Tibial artery (tissue), 4 donors: ENCODE results near the gene FAM13A.
"Not testable (repeated sequence)": the region's sequence is repeated elsewhere in the genome, so short reads cannot be mapped to it uniquely, and the experiment has no call there.

Experiments used
- DNase-seq, 2 donors: peaks; one replicate each; pipeline ENCODE4 v3.0.0-alpha.2; 2019
- H3K27ac ChIP-seq, 2 donors: fragments of 200-600 bp; sonication (generic) in 1 of 2; 1 replicate in 1 of 2; 2 replicates in 1 of 2; pipeline ENCODE4 v1.5.1; 2018 to 2019; ENCODE audit warnings: mild to moderate bottlenecking in 1 of 2
- H3K27me3 ChIP-seq, 2 donors: fragments of 200-600 bp; sonication (generic) in 1 of 2; one replicate each; pipeline versions ENCODE4 v1.5.1 to v1.6.0; 2016 to 2019
- H3K36me3 ChIP-seq, 3 donors: fragments of 200-600 bp; sonication (generic) in 2 of 3; one replicate each; pipeline ENCODE4 v1.5.1; 2016 to 2019; ENCODE audit warnings: mild to moderate bottlenecking in 2 of 3
- H3K4me1 ChIP-seq, 4 donors: fragments of 200-600 bp; sonication (generic) in 2 of 4; 1 replicate in 3 of 4; 2 replicates in 1 of 4; pipeline ENCODE4 v1.5.1; 2016 to 2019
- H3K4me3 ChIP-seq, 2 donors: fragments of 200-600 bp; sonication (generic) in 1 of 2; 1 replicate in 1 of 2; 2 replicates in 1 of 2; pipeline ENCODE4 v1.5.1; 2018 to 2019; ENCODE audit warnings: mild to moderate bottlenecking in 2 of 2
- H3K9me3 ChIP-seq, 3 donors: fragments of 200-600 bp; sonication (generic) in 1 of 3; one replicate each; pipeline ENCODE4 v1.5.1; 2016 to 2019
- CTCF ChIP-seq, 2 experiments: fragments of 200-600 bp in 1 of 2; fragments of 450-650 bp in 1 of 2; IDR thresholded peaks; one replicate each; pipeline ENCODE4 v1.5.1; 2017 to 2019; ENCODE audit warnings: antibody characterized with exemption in 2 of 2, mild to moderate bottlenecking in 1 of 2, moderate library complexity in 1 of 2
- intact Hi-C: fragments of 100-400 bp; cut with DNase I; formaldehyde crosslinking; loops from one replicate; pipeline ENCODE4 v1.15.0; 2023; ENCODE audit warnings: low total_unique reads

FAM13A gene

DNA sequence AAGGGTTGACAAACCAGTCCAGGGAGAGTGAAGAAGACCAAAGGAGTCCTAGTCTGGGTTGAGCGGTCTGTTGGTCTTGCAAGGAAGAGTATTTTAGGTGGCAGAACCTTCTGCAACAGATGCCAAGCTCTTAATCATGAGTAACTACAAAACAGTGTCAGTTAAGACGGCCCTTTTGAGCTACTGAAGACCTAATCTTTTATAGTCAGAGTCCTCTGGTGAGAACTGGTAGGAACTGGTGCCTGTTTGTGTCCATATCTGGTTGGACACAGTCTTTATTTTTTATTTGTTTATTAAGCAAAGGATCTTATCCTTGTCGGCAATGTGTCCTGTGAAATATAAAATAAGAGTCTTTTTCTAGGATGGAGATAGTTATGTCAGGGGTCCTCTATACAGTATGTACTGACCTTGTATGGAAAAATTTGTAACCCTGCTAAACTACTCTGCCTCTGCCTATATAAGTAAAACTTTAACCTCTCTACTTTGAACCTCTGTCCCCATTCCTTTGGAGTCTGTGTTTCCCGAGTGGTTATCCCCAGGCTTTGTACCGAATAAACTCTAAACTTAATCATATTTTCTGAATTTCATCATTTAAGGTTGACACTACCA, 47.1 kb downstream of the FAM13A start:
- Histone ChIP-seq H3K4me3 (no peak overlapping the region), H3K9me3 (peaks cover 0 to 3% (median 0%) of the 10 kb centered on the region in 3 donors), H3K27me3 (no peaks in the 10 kb centered on the region), H3K36me3 (peaks cover 6 to 19% (median 17%) of the 10 kb centered on the region in 3 donors), H3K27ac (no peak overlapping the region), H3K4me1 (no peaks in the 10 kb centered on the region)
- intact Hi-C loops = no loop called here
- no peak for TF ChIP-seq CTCF (IDR thresholded peaks at IDR 0.05)
- DNase-seq = no peak

DNA sequence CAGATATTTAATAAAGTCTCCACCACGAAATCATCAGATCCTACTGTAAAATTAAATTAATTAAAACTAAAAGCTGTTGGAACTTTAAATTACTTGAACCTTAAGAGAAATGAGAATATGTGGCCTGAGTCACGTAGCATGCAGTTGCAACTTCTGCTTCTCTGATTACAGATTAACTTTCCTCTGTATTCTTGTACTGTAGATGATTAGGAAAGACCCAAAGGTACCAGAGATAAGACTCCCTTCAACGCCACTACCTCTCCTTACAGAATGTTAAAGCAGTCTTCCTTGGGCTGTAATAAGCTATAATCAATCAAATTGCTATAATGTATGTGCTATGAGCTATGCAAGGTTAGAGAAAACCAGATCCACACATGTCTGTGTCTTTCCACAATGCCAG, 47.9 kb downstream of the FAM13A start:
- Histone ChIP-seq H3K27me3 (no peaks in the 10 kb centered on the region), H3K4me1 (no peaks in the 10 kb centered on the region), H3K4me3 (no peak overlapping the region), H3K27ac (no peak overlapping the region), H3K9me3 (no peaks in the 10 kb centered on the region), H3K36me3 (peaks cover 6 to 15% (median 13%) of the 10 kb centered on the region in 3 donors)
- intact Hi-C loops = no loop called here
- DNase-seq = no peak
- no peak for TF ChIP-seq CTCF (IDR thresholded peaks at IDR 0.05)

DNA sequence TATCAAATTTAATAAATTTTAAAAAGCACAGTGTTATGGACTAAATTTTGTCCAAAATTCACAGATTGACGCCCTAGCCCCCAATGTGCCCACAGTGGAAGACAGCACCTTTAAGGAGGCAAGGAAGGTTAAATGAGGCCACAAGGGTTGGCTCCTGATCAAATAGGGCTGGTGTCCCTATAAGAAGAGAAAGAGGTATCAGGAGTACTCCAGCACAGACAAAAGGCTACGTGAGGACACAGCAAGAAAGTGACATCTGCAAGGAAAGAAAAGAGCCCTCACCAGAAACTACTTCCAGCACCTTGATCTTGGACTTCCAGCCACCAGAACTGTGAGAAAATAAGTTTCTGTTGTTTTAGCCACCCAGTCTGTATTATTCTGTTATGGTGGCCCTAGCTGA, 48.8 kb downstream of the FAM13A start:
- H3K27me3 ChIP-seq = no peaks in the 10 kb centered on the region
- peaks cover 6 to 15% (median 13%) of the 10 kb centered on the region in 3 donors for H3K36me3 ChIP-seq
- no peak for DNase-seq
- intact Hi-C loops = no loop called here
- H3K4me3 ChIP-seq = no peak overlapping the region
- no peaks in the 10 kb centered on the region for H3K9me3 ChIP-seq
- no peak overlapping the region for H3K27ac ChIP-seq
- H3K4me1 ChIP-seq = no peaks in the 10 kb centered on the region
- TF ChIP-seq CTCF (IDR thresholded peaks at IDR 0.05) = no peak

DNA sequence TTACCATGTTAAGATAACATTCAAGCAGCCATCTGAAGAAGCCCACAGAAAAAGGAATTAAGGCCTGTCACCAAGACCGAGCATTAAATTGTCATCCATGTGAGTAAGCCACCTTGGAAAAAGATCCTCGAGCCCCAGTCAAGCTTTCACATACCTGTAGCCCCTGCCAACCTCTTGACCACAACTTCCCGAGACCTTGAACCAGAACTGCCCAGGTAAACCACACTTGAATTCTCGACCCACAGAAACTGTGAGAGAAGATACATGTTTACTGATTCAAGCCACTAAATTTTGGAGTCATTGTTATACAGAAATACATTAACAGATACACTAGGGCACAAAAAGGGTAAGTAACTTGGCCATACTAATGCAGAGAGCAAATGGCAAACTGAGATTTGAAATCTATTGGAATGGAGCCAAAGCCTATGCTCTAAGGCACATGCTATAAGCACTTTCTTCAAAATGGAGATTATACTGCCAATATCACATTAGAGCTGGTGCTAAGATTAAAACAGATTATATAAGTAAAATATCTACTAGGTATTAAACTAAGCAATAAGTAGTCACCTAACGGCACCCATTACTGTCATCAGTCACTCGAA, 49.5 kb downstream of the FAM13A start:
- H3K4me3 ChIP-seq = no peak overlapping the region
- no peaks in the 10 kb centered on the region for H3K9me3 ChIP-seq
- intact Hi-C loops = no loop called here
- no peak for DNase-seq
- no peaks in the 10 kb centered on the region for H3K27me3 ChIP-seq
- TF ChIP-seq CTCF (IDR thresholded peaks at IDR 0.05) = no peak
- no peaks in the 10 kb centered on the region for H3K4me1 ChIP-seq
- peaks cover 6 to 15% (median 13%) of the 10 kb centered on the region in 3 donors for H3K36me3 ChIP-seq
- H3K27ac ChIP-seq = no peak overlapping the region

- Histone ChIP-seq H3K27ac (no peak overlapping the region), H3K4me3 (no peak overlapping the region), H3K4me1 (no peaks in the 10 kb centered on the region), H3K27me3 (no peaks in the 10 kb centered on the region), H3K36me3 (peaks cover 6 to 15% (median 13%) of the 10 kb centered on the region in 3 donors), H3K9me3 (no peaks in the 10 kb centered on the region)
- no peak for DNase-seq
- no peak for TF ChIP-seq CTCF (IDR thresholded peaks at IDR 0.05)
- intact Hi-C loops = no loop called here
Observed at GRCh38 chr4:89006307-89006706, 50.7 kb downstream of the FAM13A start.

GRCh38 chr4:89005066-89005465, 51.9 kb downstream of the FAM13A start:
- H3K9me3 ChIP-seq, intact Hi-C loops, H3K27ac ChIP-seq, H3K4me1 ChIP-seq, H3K27me3 ChIP-seq, DNase-seq, H3K4me3 ChIP-seq: not testable (repeated sequence)
- peaks cover 6 to 15% (median 10%) of the 10 kb centered on the region in 3 donors for H3K36me3 ChIP-seq
